GM19023 (cell line): Measurements from ENCODE around the gene SUCLG2.

Experiments
- ATAC-seq: cut with Tn5 transposase; IDR thresholded peaks from one replicate; pipeline ENCODE4 v1.9.1; 2021; ENCODE audit warnings: mild to moderate bottlenecking, moderate library complexity; ENCODE audit not compliant: unreplicated experiment

The SUCLG2 gene

DNA sequence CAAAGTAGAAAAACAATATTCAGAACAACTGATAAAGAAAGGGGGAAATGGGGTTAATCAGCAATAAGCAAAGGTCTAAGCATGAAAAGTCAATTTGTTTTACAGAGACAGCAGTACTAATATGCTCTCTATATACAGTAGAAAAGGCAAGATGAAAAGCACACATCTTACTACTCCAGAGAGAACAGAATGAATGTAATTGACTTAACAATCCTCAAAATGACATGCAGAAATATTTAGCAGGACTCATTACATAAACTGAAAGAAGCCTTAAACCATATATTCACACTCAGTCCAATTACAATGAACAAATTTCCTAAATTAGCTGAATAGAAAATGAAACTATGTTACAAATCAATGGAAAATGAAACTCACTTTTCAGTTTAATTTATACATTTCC, 319.8 kb downstream of the SUCLG2 start:
- ATAC-seq = no peak

DNA sequence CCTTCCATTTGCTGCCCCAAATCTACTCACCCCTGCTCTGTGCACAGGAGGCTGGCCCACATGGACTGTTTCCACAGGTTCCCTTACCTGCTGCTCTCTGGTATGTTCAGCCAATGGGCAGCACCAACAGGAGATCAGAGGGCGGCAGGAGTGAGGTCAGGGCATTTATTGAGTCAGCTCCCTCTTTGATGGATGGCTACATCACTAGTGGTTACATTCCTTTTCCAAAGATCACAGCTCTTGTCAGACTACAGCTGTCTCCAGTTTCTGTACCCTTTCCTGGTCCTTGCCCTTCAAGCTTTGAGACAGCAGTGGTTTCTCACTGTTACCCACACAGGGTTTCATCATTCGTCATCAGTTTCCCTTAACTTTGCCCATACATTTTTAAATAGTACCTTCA, 325.1 kb downstream of the SUCLG2 start:
- no peak for ATAC-seq

DNA sequence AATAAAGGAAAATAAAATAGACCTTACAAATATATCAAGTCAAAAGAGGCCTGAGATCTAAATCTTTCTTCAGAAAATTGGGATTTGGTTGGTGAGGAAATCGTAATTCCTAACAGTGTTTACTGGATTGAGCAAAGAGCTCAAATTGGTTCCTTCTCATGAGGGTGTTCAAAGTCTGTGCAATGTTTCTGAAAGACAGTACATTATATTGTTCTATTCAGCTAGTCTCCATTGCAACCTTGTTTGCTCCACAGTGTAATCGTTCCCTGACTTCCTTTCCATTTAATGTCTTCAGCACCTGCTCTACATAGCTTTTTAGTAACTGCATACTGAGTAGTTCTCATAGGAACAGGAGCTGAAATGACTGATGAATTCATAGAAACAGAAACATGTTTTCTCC, 326.8 kb downstream of the SUCLG2 start:
- no peak for ATAC-seq

DNA sequence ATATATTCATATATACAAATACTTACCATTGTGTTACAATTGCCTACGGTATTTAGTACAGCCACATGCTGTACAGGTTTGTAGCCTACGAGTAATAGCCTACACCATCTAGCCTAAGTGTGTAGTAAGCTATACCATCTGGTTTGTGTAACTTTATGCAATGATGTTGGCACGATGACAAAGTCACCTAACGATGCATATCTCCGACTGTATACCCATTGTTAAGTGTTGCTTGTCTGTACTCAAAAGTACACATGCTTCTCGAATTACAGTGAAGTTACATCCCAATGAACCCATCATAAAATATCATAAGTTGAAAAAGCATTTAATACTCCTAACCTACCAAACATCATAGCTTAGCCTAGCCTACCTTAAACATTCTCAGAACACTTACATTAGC, 329.2 kb downstream of the SUCLG2 start:
- no peak for ATAC-seq
